ENCODE results near the gene PERP.
"Not testable (repeated sequence)": the region's sequence is repeated elsewhere in the genome, so short reads cannot be mapped to it uniquely, and the experiment has no call there.

Gene PERP

DNA sequence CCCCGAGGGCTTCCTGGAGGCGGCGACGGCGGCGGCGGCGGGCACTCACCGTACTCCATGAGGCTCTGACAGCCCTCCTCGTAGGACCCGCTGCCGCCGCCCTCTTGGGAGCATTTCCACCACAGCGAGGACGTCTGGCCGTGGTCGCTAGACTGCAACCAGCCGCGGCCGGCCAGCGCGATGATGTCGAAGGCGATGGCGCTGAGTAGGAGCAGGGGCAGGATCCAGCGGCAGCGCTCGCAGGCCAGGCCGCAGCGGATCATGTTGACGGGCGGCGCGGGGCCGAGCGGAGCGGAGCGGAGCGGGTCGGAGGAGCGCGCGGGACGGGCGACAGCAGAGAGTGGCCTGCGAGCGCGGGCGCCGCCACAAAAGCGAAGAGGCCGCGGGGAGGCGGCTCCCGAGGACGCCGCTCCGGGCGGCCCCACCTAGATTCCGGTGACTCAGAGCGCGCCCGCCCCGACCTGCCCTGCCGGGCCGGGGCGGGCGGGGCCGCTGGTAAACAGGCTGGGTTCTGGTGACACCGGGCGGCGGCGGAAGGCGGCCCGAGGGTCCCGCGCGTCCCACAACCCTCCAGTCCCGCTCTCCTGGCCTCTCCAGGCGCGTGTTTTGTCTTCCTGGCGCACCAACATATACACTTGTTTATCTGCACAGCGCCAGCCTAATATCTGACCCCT is at the start of gene PERP:
TSS of gene PERP (minus strand) at position 342 of the 674 bp plus-strand sequence. CDS start at position 263, 79 bp downstream.
- DNase-seq: peak; percentile 72 to 78

DNA sequence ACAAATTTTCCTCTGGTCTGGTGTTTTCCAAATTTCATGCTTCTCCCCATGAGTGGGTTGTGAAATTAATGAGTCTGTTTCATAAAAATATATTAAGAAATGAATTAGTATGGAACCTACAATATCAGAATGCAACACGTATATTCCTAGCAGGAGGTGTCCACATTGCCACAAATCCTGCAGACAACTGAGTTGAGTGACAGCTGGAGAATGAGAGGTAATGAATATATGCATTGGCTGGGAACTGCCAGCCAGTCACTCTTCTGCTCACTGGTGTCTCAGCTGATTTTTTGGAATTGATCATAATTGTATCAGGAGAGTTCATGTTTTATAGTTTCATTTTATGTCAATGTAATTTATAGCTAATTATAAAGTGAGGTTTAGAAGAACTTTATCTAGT is 48.2 kb upstream of the PERP start:
- DNase-seq: no peak

DNA sequence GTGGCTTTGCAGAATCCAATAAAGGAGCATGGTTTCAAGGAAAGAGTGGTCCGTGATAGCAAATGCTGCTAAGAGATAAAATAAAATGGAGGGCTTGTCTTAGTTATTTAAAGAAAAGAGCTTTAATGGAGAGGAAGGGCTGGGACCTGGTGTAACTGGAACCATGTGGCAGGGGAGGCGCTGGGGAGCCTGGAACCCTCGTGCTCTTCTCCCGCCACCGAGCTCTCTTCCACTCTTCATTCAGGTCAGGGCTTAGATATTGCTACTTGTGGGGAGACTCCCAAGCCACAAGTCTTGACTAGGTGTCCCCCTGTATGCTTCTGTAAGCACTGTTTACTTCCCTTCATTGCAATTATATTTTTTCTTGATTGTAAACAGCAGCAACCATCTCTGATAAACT is 39.3 kb upstream of the PERP start:
- DNase-seq: no peak

DNA sequence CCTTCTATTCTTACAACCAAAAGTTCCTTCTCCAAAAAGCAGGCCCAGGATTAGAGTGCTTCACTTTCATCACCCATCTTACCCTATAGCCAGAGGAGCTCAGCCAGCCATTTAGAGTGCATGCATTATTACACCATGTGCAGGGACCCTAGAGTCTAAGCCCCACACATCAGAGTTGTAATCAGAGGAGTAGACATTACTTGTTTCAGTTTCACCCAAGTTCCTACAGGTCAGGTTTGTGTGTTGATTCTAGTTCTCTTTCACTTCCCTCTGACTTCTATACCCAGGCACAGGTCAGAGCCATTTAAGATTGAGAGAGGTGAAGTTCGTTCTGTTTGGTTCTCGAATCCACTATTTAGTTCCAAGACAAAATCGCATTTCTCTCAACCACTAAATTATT is 38.2 kb upstream of the PERP start:
- no peak for DNase-seq

DNA sequence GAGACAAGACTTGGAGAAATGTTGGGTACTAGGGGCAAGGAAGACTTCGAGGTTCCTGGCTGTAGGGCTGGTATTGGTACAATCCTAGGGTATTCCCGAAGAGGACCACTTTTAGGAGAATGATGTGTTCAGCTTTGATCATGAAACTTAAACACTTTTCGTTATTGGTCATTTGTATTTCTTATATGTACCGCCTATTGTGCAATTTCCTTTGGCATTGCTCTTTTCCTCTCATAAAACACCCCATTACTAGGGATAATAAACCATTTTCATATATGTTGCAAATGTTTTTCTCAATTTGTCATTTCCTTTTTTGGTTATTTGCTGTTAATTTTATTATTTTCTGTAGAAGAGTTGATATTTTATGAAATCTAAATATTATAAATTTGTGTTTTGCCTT is 35.6 kb upstream of the PERP start:
- DNase-seq: no peak

DNA sequence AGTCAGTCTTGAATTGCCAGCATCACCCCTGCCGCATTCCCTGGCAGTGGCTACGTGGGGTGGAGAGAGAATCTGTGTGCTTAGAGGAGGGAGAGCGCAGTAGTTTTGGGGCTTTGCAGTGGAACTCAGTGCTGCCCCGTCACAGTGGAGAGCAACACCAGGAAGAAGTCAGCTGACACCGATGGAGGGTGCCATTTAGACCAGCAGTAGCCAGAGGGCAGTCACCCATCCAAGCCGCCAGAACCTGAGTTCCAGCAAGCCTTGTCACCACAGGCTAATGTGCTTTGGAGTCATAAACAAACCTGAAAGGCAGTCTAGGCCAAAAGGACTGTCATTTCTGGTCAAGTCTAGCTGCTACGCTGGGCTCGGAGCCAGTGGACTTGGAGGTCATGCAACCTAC is 22.0 kb upstream of the PERP start:
- no peak for DNase-seq

DNA sequence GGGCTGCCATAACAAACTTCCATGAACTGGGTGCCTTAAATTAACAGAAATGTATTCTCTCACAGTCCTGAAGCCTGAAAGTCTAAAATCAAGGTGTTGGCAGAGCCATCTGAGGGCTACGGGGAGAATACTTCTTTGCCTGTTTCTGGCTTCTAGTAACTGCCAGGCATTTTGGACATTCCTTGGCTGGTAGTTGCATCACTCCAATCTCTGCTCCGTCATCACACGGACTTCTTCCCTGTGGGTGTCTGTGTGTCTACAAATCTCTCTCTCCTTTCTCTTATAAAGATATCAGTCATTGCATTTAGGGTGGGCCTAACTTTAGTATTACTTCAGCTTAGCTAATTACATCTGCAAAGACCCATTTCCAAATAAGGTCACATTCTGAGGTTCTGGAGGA is 20.9 kb upstream of the PERP start:
- DNase-seq: no peak

DNA sequence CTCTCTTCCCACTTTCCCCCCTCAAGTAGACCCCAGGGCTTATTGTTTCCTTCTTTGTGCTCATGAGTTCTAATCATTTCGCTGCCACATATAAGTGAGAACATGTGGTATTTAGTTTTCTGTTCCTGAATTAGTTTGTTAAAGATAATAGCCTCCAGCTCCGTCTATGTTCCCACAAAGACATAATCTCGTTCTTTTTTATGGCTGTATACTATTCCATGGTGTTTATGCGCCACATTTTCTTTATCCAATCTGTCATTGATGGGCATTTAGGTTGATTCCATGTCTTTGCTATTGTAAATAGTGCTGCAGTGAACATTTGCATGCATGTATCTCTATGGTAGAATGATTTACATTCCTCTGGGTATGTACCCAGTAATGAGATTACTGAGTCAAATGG is 16.9 kb upstream of the PERP start:
- no peak for DNase-seq

DNA sequence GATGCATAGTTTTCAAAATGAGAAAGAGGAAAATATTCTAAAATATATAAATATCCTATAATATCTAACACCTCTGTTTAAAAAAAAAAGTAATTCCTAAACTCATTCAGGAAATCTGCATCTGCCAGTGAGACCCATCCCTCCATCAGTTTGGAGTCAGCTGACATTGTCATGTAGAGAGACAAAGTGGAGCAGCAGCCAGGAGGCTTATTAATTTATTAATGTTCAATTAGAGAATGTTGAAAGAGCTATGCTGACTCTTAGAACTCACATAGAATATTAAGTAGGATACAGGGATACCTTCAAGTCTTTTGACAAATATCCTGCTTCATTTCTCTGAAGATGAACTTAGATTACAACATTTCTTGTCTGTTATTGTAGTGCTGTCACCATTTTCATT is 12.8 kb upstream of the PERP start:
- no peak for DNase-seq

DNA sequence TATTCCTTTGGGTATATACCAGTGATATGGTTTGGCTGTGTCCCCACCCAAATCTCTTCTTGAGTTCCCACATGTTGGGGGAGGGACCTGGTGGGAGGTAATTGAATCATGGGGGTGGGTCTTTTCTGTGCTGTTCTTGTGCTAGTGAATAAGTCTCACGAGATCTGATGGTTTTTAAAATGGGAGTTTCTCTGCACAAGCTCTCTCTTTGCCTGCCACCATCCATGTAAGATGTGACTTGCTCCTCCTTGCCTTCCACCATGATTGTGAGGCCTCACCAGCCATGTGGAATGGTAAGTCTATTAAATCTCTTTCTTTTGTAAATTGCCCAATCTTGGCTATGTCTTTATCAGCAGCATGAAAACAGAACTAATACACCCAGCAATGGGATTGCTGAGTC is 12.0 kb upstream of the PERP start:
- not testable (repeated sequence) for DNase-seq

DNA sequence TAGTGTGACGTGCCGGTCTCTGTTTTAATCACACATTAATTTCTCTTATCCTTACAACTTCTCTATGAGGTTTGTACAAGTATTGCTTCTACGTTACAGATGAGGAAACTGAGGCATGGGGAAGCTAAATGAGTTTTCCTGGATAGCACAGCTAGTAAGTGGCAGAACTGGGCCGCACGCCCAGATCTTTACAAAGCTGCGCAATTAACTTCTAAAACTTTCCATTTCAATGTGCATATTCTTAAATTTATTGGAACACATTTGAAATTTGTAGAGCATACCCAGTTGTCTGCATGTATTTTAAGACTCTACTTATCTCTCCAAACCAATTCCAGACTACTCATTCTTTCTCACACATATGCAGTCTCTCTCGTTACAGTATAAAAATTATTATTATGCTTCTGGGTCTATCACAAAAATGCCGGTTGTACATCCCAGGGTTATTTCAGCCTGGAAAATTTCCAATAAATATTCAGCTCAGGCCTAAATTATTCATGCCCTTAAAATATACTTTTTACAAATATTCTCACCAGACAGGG is 10.2 kb upstream of the PERP start:
- no peak for DNase-seq

DNA sequence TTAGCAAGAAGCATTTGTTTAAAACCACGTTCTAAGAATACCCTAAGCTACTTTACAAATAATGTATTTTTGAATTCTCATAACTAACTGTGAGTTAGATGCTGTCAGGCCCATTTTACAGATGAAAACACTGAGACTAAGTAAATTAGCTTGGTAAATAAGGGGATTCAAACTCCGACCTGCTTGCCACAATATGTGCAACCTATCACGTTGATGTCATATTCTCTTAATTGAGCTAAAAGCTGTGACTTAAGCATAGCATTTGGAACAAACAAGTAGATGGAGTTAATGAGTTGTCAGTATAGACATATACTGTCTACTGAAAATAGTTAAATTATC is 9.4 kb upstream of the PERP start:
- DNase-seq: no peak

DNA sequence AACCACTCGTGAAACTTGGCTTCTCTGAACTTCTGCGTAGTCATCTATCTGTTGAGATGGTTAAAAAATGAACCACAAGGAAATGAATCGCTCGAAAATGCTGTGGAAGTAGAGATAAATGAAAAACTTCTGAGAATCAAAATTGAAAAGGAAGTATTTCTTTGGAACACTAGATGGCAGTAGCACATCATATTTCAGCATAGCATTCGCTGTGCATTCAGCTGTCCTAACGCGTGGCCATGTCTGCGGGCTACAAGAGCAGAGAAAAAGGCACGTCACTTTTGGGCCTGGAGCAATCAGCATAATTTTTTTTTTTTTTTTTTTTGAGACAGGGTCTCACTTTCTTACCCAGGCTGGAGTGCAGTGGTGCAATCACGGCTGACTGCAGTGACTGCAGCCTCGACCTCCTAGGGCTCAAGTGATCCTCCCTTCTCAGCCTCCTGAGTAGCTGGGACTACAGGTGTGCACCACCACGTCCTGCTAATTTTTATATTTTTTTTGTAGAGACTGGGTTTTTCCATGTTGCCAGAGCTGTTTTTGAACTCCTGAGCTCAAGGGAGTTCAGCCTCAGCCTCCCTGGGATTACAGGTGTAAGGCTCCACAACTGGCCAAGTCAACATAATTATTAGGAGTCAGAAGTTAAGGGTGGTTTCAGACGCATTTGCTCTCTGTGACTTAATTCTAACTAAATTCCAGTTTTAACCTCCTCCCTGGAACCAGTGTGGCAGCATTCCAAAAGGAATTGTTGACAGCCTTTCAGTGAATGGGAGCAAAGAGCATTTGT is 8.8 kb upstream of the PERP start:
- peak; percentile 26 to 39 for DNase-seq

DNA sequence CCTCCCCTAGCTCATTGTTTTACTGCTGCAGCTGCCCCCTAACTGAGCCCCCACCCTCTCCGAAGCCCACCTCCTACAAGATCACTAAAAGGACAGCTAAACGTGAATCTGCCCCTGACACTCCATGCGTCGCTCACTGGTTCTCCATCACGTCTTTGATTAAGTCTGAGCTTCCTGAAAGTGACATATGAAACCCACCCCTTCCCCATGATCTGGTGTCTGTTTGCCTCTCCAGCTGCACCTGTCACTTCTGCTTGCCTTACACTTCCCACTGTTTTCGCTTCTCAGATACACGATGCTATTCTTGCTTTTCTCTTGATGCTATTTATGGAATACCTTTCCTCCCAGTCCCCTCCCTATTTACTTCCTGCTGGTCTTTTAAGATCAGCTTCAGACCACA is 8.0 kb upstream of the PERP start:
- no peak for DNase-seq

DNA sequence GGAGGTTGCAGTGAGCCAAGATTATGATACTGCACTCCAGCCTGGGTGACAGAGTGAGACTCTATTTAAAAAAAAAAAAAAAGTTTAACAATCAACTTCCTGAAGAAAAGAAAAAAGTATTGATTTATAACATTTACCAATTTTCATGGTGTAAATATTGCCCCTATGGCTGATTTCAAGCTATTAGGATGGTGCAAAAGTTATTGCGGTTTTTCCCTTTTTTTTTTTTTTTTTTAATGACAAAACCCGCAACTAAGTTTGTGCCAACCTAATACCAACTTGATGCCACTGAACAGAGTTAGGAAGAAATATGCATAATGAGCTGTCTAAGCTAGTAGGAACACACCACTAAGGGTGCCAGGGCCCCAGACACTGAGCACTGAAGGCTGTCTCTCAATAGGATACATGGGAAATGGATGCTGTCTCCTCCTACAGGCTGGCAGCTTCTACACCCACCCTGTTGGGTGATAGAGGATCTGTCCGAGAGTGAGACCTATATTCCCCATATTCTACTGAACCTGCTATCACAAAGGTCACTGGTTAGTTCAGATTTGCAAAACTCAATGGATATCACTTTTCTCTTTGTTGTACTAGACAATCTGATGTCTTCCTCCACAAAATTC is 6.5 kb upstream of the PERP start:
- no peak for DNase-seq

DNA sequence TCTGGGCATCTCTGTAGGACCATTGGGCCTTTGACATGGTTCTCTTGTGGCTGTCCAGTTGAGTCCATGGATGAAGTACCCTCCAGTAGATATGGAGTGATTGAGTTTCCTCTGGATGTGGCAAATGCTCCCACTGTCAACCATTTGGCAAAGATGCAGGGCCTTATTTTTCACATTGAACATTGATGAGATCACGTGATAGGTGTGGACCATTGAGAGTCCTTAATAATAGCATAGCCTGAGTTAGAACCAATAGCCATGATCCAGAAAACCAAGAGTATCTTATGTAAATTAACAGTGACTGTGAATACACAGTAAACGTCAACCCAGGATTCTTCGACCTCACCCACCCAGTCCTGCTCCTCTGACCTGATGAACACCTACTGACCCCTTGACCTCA is 3.0 kb upstream of the PERP start:
- no peak for DNase-seq

DNA sequence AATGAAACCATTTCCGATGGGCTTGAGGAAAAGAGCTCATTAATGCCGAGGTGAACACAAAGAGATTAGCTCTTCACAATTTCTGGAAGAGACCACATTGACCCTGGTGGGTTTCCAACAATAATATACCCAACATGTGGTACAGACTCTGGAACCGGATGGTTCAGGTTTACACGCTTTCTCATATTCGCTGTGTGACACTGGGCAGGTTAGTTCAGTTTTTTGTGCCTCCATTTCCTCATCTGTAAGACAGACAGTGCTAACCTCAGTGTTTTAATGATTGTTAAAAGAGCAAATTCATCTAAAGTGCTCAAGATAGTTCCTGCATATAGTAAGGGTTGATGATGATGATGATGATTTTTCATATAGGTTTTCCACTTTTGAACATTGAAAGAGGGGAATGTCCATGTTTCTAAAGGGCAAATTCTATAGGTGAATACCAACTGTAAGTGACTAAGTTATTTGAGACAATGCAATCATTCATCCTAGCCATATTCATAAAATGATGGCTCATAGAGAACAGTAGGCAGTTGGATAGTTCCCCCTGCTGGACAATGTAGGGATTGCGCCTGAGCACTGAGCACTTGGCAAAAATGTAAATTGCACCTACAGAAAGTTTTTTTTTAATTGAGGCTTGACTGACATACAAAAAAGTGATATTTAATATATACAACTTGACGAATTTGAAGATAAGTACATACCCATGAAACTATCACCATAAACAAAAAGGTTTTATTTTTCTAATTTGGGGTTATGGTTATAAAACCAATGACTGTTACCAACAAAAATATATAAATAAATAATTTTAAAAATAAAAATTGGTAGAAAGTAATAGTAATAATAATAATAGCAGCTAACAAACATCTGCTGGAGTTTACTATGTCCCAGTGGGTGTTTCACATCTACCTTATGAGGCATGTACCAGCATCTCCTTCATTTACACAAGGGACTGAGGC is 2.1 kb upstream of the PERP start:
- peak; percentile 88 to 90 for DNase-seq

DNA sequence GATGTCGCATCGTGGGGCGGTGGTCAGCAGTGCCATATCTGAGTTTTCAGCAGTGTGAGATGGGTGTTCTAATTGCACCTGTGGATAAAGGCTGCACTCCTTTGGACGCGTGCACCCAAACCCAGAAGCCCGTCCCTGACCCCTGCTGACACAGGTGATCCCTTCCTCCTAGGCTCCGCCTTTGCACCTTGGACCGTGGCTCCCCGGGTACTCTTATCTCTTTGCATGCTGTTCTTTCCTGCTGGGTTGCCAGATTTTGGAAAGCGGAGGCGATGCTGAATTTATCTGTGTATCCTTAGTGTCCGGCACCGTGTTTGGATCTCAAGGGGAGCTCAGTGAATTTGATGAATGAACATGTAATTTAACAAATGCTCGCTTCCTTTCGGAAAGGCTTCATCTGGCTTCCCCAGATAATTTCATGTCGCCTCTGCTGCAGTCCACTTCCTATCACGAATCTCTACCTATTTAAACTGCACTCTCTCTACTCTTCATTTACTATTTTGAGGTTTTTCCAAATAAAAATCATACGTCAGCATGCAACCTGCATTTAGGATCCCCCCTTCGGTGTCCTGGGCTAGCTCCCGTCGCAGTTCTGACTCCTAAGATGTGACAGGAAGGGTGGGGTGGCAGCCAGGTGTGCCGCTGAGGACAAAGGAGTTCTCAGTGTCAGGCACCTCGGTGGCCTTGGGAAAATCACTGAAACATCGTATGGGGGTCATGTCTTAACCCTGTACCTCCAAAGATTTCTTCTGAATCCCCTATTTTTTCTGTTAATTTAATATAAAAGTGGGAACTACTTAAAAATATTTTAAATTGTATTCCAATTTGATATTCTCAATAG is 753 bp upstream of the PERP start:
- peak; percentile 17 to 39 for DNase-seq

DNA sequence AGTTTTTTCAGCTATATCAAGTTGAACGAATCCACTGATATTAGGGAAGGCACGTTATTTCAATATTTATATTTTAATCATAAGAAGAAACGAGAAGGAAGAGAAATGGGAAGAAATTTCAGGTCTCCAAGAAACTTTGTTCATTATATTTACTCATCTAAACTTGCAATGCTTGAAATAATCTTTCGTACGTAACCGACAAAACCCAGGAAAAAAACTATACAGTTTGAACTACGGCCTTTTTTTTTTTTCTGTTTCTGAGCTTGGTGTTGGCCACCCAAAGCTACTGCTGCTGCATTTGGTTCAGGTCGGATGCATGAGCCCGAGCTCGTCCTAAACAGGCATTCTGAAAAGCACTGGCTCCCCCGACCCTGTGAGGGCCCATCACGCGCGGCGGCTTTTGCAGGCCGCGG is 548 bp downstream of the PERP start:
- DNase-seq: no peak

DNA sequence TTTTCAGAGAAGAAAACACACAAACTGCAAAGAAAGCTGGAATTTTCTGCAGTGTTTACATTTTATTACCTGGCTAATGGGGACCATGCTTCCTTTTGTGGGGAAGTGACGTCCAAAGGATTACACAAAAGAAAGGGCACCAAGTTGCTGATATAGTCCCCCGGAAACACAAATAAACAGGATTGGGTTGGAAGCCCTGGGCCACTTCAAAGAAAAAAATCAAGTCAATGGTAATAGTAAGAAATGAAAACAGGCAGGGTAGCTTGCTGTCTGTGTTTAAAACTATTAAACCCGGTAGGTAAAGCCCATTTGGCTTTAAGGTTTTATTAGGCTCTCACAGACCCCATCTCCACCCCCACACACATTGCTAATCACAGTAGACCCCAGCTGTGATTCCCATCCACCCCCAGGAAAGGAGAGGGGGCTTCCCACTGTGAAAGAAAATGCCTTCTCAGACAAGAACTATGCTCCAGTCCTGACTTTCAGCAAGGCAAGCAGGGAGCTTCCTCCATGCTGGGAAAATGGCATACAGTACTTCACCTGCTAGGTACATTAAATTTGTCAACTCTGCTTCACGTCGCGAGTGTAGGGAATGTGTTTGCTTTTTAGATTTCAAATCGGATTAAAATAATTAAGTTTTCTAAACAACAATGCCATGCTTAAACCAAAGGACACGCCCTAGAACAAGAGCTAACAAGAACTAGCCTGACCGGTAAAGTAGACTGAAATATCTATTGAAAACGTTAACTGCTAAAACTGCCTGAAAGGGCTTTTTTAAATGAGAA is 1.1 kb downstream of the PERP start:
- DNase-seq: no peak

DNA sequence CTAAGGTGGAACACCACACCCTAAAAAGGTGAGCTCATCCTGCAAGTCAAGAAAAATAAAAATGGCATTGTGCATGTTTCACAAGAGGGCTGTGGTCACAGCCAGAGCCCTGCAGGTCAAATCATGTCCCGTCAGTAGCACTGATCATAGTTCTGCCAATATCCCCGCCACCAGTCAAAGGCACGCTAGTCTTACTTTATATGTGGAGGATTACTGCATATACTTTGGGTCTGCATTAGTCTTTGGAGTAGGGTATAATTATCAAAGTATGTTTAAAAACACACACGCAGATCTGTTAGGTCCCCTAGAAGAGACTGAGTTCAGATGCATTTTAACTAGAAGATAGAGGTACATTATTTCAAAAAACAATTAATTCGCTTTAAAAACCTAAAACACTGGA is 1.8 kb downstream of the PERP start:
- no peak for DNase-seq
